Glomerular endothelial cell (primary cell): ENCODE data around the gene SLC25A29. TPM values are rescaled to one million over a fixed set of nuclear protein-coding genes. Genes with fewer than 3 reads are reported as not detected.
"Not testable (repeated sequence)": the region's sequence is repeated elsewhere in the genome, so short reads cannot be mapped to it uniquely, and the experiment has no call there.

Experiments used
- DNase-seq: peaks from one replicate; pipeline ENCODE4 v3.0.0-alpha.2; 2011; ENCODE audit warnings: low read depth, low spot score; ENCODE audit errors: extremely low read depth
- total RNA-seq: library from RNA; depleted of rRNA; stranded (reverse); fragments of >200 nt; gene quantifications from 2 replicates; pipeline ENCODE4 v1.2.3, GENCODE V29; 2015

SLC25A29 gene
- total RNA-seq, 1 donor from 2014 or later = 175 TPM

DNA sequence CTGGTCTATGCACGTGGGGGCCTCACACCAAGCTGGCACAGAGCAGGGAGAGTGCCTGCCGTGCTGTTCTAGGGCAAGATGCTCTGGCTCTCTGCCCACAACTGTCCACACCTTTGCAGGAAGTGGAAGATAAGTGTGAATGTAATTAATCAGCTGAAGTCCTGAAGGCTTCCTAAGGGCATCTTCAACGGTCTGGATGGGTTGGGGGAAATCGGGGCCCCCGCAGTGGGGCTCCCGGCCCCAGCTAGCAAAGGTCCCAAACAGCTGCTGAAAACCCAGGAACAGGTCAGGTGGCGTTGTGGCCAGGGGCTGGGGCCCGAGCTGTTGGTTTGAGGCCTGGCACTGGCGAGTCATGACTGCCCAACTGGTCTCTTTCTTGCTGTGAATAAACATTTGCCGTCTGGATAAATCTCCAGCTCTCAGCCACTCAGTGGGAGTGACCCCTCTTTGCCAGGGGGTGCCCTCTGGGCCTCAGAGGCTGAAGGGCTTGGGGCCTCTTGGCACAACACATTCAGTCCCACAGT lies 6.7 kb upstream of the SLC25A29 start:
- no peak for DNase-seq

DNA sequence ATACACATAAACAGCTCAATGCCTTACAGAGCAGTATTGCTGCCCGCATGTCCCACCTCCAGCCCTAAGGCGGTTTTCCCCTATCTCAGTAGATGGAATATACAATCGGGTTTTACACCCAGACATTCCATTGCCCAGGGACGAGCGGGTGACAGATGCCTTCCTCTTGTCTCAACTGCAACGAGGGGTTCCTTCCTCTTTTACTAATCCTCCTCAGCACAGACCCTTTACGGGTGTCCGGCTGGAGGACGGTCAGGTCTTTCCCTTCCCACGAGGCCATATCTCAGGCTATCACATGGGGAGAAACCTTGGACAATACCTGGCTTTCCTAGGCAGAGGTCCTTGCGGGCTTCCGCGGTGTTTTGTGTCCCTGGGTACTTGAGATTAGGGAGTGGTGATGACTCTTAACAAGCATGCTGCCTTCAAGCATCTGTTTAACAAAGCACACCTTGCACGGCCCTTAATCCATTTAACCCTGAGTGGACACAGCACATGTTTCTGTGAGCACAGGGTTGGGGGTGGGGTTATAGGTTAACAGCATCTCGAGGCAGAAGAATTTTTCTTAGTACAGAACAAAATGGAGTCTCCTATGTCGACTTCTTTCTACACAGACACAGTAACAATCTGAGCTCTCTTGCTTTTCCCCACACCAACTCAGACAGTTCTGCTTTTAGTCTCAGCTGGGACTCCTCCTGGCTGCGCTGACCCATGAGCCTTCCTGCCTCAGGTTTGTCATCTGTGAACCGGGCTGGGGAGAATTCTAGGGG lies 6.0 kb upstream of the SLC25A29 start:
- not testable (repeated sequence) for DNase-seq

DNA sequence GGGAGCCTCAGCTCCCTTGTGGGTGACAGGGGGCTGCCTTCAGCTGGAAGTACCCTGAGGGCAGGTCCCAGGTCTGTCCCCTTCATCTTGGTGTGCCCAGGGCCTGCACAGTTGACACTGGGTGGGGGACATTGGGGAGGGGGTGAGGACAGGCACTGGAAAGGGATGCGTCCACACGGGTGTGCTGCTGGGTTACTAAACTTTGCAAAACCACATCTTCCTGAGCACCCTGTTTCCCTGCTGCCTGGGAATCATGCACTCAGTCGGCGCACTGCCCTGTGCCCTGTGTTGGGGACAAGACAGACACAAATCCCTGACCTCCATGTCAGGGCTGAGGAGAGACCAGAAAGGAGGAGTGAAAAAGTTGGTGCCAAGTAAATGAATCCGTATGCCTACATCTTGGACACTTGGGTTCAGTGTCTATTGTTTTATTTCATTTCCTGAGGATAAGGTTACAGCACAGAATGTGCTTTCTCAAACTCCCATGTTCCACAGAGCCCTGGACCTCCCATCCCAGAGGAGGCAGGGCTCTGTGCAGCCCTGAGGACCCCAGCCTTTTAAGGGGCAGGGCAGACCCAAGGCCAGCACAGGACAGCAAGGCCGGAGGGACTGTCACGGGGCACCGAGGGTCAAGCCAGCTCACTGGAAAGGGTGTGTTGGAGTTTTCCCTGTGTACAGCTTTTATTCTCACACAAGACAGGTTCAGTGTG lies 2.9 kb upstream of the SLC25A29 start:
- DNase-seq = no peak

DNA sequence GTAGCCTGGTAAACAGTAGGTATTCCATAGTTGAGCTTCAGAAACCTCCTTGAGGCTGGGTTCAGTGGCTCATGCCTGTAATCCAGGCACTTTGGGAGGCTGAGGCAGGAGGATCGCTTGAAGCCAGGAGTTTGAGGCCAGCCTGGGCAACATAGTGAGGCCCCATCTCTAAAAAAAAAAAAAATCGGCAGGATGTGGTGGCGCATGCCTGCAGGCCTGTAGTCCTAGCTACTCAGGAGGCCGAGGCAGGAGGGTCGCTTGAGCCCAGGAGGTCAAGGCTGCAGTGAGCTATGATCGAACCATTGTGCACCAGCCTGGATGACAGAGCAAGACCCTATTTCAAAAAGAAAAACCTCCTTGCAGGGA lies 2.2 kb upstream of the SLC25A29 start:
- DNase-seq = not testable (repeated sequence)

DNA sequence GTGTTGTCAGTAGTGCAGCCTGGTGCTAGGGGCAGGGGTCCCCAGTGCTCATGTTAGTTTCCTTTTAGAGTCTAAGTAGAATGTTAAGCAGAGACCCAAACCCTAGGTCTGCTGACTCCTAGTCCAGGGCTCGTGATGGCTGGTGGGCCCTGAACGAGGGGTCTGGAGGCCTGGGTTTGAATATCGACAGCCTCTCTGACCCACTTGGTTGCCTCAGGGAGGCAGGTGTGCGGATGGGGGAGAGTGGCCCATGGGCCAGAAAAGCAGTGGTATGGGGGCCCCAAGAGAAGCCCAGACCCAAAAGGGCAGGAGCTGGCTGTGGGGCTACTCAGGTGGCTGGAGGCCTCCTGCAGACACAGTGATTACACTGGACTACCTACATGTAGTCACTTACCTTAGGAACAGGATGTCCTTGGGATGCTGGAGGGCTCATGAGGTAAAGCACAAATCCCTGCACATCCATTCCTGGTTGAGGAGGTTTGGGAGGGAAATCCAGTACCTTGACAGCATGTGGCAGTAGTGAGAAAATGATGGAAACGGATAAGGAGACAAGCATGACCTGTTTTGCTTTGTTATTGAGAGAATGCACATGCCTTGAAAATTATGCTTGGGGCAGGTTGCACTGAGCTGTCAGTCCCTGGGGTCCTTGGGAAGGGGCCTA lies 1.7 kb upstream of the SLC25A29 start:
- no peak for DNase-seq

DNA sequence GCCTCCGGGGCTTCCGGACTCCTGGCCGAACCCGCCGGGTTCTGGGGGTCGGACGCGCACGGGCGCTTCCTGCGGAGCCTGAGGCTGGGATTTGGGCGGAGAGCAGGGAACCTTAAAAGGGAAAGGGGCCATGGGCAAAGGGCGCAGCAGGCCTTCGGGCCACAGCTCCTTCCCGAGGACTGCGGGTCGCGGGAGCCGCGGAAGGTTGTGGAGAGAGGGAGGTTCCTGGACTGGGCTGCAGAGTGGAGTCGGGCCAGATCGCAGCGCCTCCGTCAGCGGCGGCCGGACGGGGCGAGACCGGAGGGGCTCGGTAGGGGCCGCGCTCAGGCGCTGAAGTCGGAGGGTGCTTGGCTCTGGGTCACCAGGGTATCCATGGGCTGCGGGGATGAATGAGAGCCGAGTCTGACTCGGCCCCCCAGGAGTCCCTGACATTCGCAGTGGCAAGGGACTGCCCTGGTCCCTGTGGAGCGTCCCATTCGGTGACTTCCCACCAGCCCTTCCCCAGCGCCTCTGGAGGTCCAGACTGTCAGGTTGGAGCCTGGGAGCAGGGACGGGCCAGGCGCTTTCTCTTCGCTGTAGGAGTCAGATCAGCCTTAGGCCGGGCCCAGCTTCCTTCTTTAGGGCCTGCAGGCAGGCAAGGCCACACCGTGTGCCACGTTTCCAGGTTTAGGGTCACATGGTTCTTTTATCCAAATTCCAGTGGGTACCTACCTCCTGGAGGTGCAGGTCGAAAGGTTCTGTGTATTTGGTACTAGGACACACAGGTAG lies 938 bp upstream of the SLC25A29 start:
- no peak for DNase-seq

DNA sequence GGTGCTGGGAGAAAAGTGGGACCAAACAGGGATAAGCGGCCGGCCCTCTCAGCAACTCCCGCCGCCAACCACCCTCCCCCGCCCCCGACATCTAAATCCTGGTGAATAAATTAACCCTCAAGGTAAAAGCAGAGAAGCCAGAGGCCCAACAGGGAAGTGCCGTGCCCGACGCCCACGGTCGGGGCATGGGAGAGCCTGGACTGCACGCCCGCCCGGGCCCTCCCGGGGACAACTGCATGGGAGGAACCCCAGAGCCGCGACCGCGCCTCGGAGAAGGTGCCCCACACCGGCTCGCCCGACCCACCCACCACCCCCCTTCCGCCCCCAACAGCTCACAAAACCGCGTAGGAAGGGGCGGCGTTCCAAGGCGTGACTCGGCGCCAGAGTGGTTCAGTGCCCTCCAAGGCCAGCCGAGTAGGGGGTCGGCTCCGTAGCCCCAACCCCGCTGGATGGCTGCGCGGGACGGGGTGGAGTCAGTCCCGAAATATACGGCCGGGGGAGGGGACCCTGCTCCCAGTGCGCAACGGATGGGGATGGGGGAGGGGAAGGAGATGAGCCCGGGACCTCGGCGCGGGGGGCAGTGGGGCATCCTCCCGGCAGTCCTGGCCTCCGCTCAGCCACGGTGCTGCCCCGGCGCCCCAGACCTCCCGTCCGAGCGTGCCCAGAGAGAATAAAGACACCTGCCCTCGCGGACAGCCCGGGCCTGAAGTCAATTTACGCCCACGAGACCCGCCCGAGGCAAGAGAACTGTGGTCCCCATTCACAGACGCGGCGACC lies 732 bp downstream of the SLC25A29 start:
- DNase-seq = no peak

DNA sequence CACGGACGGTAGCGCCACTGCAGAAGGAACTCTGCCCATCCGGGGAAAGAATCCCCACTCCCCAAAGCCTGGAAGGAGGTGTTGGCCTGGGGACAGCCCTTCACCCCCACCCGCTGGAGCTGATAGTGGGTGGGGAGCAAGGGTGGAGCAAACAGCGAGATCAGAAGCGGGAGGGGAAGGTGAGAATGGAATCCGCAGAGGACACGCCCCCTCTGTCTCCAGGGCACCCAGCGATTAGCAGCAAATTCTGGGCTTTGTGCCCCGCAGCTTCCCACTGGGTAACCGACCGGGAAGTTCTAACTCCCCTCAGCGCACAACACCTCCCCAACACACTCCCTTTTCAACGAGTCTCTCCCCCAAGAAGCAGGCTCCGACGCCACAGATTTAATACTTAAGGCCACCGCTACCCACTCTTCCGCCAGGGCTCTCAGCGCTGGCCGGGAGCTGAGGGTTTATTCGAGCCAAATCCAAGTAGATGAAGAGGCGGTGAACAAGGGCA lies 1.4 kb downstream of the SLC25A29 start:
- DNase-seq = no peak

DNA sequence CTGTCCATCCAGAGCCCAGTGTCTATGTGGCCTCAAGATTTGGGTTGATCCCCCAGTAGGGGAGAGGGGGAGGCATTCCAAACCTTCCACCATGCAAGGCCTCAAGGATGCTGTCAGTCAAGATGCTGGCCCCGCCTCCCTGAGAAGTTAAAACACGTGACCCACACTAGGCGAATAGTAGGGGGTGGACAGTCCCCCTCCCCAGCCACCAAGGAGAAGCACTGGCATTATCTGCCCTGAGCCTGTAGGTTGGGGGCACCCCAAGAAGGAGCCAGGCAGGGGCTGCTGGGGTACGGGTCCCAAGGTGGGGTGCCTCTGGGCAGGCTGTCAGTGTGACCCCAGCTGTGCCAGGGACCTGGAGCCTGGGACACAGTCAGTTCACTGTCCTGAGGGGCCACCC lies 2.3 kb downstream of the SLC25A29 start:
- DNase-seq = no peak

DNA sequence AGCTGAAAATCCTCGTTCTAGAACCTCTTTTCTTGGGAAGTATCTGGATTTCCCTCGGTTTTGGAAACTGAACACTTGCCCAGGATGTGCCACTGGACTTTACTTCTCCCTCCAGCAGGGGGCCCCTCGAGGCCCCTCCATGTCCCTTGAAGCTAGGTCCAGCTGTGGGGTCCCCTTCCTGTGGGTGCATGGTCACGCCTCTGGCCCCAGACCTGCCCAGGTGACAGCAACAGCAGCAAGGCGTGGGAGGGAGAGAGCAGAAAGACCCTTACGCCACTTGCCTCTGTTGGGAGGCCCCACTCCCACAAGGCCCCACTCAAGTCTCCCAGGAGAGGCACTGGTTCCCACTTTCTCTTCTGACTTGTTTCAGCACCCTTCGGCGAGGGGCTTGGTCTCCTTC lies 3.1 kb downstream of the SLC25A29 start:
- DNase-seq = no peak

DNA sequence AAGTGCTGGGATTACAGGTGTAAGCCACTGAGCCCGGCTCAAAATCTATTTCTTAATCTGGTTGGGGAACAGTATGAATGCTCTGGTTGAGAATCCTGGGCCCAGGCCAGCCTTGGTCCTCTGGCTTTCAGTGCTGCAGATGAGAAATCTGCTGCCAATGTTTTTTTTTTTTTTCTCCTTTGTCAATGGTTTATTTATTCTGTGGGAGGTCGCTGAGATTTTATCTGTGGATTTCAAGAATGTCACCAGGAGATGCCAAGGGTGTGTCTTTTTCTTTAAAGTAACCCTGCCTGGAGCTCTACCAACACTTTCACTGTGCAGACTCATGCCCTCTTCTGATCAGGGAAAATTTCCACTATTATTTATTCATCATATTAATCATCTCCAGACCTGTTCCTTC lies 3.6 kb downstream of the SLC25A29 start:
- DNase-seq = no peak

DNA sequence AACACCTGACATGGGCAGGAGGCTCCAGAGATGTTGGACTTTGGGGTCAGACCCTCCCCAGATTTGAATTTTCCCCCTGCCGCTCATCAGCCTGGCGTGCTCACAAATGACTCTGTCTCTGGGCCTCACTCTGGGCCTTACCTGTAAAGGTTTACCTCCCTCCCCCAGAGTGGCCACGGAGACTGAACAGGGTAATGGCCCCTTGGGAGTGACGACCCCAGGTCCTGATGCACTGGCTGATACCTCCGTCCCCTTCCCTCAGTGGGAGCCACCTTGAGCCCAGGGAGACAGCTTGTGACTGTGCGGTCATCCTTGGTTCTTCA lies 7.0 kb downstream of the SLC25A29 start:
- DNase-seq = no peak

DNA sequence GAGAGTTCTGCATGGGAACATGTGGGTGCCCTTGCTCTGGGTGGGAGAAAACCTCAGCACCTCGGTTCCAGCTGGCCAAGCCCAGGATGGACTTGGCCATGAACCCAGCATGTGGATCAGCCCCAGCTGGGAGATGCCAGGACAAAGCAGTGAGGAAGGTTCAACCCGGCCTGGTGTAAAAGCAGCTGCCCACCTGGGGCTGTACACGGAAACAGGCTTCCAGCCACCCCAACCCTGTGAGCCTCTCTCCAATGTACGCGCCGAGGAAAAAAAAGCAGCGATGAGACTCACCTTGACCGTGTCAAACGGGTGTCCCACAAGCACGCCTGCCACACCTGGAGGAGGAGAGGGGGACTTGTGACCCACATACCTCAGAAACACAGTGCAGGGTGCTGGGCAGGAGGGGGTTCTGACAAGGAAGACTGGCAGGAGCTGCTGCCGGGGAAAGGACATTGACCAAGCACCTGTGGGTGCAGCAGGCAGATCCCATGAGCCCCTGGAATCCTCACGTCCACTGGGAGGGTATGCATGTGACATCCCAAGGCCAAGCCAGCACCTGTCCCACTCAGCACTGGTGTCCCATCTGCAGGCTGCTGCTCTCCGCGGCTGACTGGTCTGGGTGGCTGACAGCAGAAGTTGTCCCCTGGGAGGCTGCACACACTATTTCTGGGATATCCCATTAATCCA lies 7.5 kb downstream of the SLC25A29 start:
- no peak for DNase-seq

DNA sequence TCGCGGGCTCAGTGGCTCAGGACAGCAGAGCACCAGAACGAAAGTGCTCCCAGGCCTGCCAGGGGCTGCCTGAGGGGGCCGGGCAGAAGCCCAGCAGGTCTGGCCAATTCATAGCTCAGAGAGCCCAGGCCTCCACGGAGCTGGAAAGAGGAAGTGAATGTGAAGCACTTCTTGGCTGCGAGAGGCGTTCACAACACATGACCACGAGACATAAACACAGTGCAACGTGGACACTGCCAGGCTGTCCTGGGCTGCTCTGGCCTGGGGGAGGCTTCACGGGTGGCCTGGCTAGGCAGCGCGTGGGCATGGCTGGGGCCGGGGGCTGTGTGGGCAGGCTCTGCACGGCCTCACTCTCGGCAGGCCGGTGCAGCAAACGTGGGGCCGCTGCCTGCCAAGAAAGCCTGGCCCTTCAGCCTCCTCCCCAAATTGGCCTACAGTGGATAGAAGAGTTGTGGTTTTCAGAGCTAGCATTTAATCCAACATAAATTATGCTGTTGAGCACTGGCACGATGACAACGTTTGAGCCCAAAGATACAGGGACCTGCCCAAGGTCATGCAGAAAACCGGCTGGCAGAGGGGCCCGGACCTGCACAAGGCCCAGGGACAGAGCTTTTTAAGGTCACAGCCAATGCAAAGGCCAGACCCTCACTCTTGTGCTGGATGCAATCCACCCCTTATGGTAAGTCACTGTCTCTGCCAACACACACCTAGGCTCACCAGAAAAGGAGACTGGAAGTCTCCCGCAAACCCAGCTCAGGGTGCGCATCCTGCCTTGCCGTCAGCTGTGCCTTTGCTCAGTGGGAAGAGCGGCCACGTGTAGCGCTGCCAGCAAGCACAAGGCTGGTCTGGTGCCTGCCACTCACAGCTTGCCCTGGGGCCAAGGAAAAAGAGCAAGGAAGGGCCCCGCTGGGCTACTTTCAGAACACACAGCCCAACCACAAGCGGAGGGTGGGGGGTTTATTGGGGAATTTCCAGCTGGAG lies 8.6 kb downstream of the SLC25A29 start:
- no peak for DNase-seq

DNA sequence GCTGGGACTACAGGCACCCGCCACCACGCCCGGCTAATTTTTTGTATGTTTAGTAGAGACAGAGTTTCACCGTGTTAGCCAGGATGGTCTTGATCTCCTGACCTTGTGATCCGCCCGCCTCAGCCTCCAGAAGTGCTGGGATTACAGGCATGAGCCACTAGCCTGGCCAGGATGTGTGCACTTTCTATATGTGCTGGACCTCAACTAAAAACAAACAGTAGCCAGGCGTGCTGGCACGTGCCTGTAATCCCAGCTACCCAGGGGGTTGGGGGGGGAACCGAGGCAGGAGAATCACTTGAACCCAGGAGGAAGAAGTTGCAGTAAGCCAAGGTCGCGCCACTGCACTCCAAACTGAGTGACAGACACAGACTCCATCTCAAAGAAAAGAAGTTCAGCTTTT lies 9.5 kb downstream of the SLC25A29 start:
- DNase-seq = not testable (repeated sequence)

DNA sequence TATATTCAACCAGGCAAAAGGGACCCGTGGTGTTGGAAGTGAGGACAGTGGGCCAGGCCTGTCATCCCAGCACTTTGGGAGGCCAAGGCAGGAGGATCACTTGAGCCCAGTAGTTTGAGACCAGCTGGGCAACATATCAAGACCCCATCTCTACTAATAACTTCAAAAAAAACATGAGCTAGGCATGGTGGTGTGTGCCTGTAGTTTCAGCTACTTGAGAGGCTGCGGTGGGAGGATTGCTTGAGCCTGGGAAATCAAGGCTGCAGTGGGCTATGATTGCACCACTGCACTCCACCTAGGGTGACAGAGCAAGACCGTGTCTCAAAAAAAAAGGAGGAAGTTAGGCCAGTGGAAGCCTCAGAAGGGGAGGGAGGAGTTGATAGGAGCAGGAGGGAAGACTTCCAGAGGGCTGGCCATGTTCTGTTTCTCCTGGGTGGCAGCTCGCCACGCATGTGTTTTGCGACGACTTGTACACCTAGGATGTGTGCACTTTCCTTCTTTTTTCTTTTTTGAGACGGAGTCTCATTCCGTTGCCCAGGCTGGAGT lies 10.1 kb downstream of the SLC25A29 start:
- DNase-seq = no peak

DNA sequence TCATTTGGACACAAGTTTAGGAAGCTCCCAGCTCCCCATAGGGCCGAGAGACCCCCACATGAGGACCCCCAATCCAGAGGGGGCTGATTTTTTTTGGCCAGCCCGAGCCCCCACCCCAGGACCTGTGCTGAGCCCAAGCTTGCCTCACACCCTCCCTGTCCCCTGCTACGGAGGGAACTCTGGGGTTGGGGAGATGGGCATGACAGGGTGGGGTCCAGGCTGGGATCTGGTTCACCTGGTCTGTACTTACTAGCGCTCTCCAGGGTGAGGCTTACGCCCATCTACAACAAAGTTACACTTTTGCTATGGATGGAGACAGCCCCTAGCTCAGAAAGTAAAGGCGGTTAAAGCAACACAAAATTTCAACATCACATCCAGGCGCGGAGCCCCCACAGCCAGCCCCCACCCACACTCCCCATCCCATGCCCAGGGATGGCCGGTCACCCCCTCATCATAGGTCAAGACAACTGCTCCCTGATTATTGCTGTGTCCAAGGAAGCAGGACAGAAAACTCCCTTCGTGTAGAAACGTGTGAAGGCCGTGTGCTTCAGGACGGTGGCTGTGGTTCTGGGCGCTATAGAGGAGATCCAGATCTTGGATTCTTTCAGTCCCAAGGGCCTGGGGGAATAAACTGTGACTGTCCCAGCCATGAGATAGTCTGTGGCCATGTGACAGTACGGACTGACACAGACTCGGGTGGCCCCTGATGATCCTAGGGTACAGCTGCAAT lies 10.7 kb downstream of the SLC25A29 start:
- DNase-seq = no peak
